NCI-H345 (cell line): Measurements from ENCODE around the gene HDAC8.
A peak's percentile ranks its signal among the peaks of the same experiment; 100 is the strongest.
"Not testable (repeated sequence)": the region's sequence is repeated elsewhere in the genome, so short reads cannot be mapped to it uniquely, and the experiment has no call there.

Experiments
- DNase-seq: peaks from one replicate; lab custom pipeline; 2025; lab: John Stamatoyannopoulos, UW

The HDAC8 gene

GRCh38 chrX:72572248-72573157, at the start of gene HDAC8:
HDAC8 (minus strand) TSS chrX:72572843; CDS start chrX:72572761, 82 bp downstream.
- DNase-seq: peak; percentile 76

GRCh38 chrX:72621625-72622485, 49.2 kb upstream of the HDAC8 start:
- DNase-seq: no peak

- no peak for DNase-seq
Observed at GRCh38 chrX:72621163-72621562, 48.5 kb upstream of the HDAC8 start.

GRCh38 chrX:72620550-72621145, 48.0 kb upstream of the HDAC8 start:
- DNase-seq: no peak

- DNase-seq: no peak
Observed at GRCh38 chrX:72609313-72609712, 36.7 kb upstream of the HDAC8 start.

- DNase-seq: no peak
Observed at GRCh38 chrX:72604705-72605104, 32.1 kb upstream of the HDAC8 start.

GRCh38 chrX:72604112-72604511, 31.5 kb upstream of the HDAC8 start:
- no peak for DNase-seq

GRCh38 chrX:72591038-72591437, 18.4 kb upstream of the HDAC8 start:
- DNase-seq: not testable (repeated sequence)

- no peak for DNase-seq
Observed at GRCh38 chrX:72584163-72584562, 11.5 kb upstream of the HDAC8 start.

GRCh38 chrX:72576141-72576894, 3.7 kb upstream of the HDAC8 start:
- DNase-seq: no peak

- DNase-seq: no peak
Observed at GRCh38 chrX:72573158-72573511, 492 bp upstream of the HDAC8 start.

GRCh38 chrX:72569786-72570185, 2.9 kb downstream of the HDAC8 start:
- no peak for DNase-seq

- no peak for DNase-seq
Observed at GRCh38 chrX:72568406-72569092, 4.1 kb downstream of the HDAC8 start.

- no peak for DNase-seq
Observed at GRCh38 chrX:72566448-72566847, 6.2 kb downstream of the HDAC8 start.

GRCh38 chrX:72559655-72560054, 13.0 kb downstream of the HDAC8 start:
- not testable (repeated sequence) for DNase-seq

- DNase-seq: no peak
Observed at GRCh38 chrX:72554448-72555140, 18.0 kb downstream of the HDAC8 start.

- DNase-seq: not testable (repeated sequence)
Observed at GRCh38 chrX:72552443-72552842, 20.2 kb downstream of the HDAC8 start.

GRCh38 chrX:72545990-72546389, 26.7 kb downstream of the HDAC8 start:
- no peak for DNase-seq

- DNase-seq: no peak
Observed at GRCh38 chrX:72540318-72540717, 32.3 kb downstream of the HDAC8 start.

- no peak for DNase-seq
Observed at GRCh38 chrX:72539822-72540221, 32.8 kb downstream of the HDAC8 start.

GRCh38 chrX:72536542-72536941, 36.1 kb downstream of the HDAC8 start:
- DNase-seq: no peak
